Renal cortical epithelial cell (primary cell): Measurements from ENCODE around the gene PALLD. TPM values are rescaled to one million over a fixed set of nuclear protein-coding genes. Genes with fewer than 3 reads are reported as not detected.
A peak's percentile ranks its signal among the peaks of the same experiment; 100 is the strongest.
"Not testable (repeated sequence)": the region's sequence is repeated elsewhere in the genome, so short reads cannot be mapped to it uniquely, and the experiment has no call there.

Source experiments
- DNase-seq: peaks from one replicate; pipeline ENCODE4 v3.0.0-alpha.2; 2011; ENCODE audit warnings: low read depth
- total RNA-seq: library from RNA; depleted of rRNA; stranded (reverse); fragments of >200 nt; gene quantifications from 2 replicates; pipeline ENCODE4 v1.2.3, GENCODE V29; 2014

Gene PALLD
- total RNA-seq, 1 donor from 2014 or later: 278 TPM

DNA sequence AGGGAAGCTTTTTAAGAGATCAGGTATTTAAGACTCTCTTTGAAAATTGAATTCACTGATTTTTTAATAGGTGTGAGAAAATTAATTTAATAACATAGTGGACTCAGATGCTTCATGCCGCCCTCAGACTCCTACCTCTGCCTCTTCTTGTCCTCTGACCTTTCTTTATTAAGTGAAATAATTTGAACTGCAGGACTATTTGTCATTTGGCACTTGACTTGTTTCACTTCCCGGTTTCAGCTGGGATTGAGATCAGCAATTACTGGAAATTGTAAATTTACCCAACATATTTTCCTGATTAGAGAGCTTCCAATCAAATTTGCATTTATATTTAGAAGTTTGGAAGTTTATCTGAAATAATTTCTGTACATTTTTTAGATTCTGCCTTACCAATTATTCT lies 396.4 kb downstream of the PALLD start:
- DNase-seq: no peak

DNA sequence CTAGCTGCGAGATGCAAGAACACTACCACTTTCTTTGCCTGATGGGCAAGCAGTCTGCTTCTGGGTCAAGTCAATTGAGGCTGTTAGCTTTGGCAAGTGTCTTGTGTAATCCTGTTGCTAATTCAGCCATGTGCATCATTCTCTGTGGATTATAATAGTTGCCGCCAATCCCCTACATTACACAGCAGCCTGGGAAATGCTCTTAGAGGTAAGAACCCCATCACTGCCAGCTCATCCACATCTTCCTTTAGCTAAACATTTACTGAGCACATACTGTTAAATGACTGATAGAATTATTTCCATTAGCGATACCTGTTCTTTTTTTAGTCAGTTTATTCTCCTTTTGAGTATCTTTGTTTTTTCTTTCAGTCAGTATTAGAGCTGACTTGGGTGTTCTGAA lies 397.0 kb downstream of the PALLD start:
- DNase-seq: no peak

DNA sequence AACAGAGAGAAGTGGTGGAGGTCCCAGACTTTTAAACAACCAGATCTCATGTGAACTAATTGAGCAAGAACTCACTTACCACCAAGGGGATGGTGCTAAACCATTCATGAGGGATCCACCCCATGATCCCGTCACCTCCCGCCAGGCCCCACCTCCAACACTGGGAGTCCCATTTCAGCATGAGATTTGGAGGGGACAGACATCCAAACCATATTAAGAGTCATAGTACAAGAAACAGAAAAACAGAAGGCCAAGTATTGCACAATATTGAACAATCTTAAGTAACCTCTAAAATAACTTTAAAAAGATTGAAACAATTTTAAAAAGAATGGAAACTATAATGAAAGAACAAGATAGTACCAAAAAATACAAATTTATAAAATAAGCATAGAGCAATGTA lies 403.2 kb downstream of the PALLD start:
- no peak for DNase-seq

DNA sequence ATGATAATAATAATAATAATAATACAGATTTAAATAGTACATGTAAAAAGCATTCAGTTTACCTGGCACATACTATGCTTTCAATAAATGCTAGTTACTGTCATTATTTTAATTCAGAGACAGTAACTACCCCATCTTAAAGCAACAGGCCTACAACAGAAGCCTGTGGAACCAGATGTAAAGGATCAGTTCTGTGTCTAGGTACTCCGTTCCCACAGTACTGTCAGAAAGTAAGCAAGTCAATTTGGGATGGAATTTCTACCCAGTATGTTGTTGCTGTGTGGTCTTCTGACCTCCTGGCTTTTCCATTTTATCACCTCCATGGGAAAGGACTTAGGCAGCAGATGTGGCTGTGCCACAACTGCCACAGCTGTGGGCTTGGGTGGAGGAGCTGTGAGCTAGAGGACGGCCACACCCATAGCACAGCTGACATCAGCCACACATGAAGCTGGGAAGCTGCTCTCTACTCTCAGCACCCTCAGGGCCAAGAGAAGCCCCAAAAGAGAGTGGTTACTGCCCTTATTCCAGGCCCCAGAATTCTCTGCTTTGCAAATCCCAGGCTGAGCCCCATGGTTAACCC lies 410.4 kb downstream of the PALLD start:
- no peak for DNase-seq

DNA sequence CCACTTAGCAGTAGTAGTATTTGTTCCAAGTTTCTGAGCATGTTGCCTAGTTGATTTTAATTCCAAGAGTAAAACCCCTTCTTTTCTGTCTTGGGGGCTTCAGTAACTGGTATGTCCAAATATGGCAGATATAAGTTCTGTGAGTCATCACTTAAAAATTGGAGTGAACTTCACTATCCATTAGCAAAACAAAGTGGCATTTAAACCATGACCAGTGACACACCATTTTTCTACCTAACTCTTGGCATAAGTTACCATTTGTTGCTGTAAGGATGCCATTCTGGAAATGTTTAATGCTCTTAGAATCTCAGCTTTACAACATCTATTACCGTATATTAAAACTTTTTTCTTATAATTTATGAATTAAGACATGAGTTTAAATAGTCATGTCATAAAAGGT lies 411.2 kb downstream of the PALLD start:
- DNase-seq: peak; percentile 41

DNA sequence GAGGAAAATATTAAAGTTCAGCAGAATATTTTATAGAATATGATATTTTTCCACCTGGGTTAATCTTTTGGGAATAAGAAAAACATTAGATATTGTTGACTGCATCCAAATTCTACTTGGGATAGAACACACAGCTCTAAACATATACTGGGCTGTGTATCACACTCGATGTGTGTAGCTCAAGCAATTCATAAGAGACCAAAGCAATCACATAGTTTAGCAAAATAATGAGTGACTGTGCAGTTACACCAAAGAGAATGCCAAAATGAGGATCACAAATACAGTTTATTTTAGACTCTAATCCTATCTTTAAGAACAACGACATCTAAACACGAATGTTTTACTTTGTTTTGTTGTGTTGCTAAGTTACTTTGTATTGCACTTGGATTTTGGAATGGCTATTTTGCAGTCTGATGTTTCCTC lies 412.0 kb downstream of the PALLD start:
- DNase-seq: peak; percentile 11

DNA sequence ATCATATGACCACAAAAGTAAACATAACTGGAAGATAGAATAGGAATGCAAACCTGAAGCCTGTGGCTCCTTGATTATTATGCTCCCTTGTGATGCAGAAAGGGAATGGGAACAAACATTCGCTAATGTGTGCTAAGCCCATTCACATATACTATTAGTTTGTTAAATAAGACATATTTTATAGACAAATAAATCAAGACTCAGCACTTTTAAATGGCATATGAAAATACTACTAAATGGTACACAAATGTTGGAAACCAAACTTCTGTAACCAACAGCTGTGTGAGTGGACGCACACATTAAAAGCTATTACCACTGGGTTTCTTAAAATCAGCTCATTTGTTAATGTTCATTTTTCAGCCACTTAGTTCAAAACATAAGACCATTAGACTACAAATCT lies 417.2 kb downstream of the PALLD start:
- DNase-seq: no peak

DNA sequence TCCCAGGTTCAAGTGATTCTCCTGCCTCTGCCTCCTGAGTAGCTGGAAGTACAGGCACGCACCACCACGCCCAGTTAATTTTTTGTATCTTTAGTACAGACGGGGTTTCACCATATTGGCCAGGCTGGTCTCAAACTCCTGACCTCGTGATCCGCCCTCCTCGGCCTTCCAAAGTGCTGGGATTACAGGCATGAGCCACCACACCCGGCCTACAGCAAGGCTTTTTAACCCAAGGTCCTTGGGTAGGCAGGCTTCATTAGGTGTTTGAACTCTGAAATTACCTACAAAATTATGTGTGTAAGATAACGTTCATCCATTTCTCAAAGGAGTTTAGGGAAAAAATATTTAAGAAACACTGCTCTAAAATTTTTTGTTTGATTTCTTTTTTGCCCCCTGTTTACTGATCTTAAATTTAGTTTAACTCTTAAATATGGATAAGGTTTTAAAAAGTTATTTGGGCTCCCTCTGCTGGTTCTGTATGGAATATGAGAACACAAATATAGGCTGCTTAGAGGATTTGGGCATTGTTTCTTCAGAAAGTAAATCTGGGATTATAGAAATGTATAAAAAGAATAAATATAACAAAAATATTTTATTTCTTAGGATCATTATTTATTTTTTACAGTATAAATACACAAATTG lies 420.4 kb downstream of the PALLD start:
- peak; percentile 55 for DNase-seq

DNA sequence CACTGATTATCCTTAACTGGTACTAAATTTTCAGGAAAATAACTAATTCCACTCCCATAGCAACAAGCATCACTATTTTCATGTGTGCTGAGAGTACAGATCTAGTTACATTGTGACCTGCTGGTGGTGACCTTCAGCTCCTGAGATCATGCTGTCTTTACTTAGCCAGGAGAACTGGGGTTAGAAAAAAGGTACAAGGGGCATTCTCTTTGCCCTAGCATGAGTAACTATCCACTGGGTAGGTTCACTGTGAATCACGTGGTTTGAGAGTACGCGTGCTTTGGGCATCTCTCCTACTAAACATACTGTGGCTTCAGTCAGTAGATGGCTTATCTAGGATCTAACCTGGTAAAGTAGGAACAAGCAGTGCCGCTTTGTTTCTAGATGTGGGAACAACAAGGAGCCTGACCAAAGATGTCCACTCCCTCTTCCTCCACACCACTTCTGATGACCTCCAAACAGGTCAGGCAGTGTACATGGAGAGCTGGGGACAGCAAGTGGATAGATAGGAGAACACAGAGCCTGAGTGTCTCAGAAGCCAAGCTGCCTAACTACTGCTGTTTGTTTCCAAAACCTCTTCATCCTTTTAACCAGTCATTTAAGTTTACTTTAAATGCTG lies 423.0 kb downstream of the PALLD start:
- DNase-seq: no peak

DNA sequence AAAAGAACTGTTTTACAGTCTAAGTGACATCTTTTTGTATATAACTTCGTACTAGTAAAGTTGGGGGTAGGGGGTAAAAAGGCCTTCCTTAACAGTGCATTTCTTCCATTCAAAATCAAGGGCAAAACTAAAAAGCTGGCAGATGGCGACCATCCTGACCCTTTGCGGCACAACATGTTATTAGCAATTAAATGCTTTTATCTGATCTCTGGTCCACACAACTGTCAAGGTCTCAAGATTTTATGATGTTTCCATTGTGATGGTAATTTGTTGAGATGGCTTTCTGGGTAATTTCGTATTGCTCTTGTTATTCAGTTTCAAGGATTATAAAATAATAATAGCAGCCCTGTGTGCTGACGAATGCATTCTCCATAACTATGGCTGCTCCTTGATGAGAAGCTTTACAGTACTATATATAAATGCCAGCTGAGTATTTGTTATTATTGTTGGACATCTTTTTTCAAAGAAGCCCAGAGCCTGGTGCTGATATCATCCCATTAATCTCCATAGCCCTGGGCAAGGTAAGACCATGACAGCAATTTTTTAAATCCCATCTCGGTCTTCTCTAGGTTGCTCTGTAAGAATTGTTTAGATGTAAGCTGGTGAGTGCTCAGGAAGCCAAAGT lies 423.7 kb downstream of the PALLD start:
- DNase-seq: no peak

DNA sequence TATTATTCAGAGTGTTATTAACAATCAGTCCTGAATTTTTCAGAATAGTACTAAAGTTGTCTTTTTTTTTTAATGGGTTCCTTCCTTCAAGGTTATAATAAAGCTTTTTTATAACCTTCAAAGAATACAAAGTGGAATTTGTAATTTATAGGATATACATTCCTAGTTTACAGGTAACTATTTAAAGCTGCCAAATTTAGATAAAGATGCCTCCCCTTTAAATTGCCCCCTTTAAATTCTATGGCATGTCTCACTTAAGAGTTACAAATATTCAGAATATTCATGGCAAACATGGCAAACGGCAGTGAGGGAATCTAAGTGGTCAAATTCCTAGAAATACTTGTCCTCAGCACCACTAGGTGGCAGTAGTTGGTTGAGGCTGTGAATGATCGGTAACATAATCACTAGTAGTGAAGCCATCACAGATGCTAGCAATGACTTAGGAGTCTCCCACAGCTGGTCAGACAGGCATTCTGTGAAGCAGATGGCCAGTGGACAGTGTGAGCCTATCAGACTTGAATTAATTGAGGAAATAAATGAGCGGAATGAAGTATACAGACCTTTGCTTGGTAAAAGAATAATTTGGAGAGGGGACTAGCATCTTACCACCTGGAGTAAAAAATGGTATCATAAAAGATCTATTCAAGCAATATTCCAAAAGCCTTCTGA lies 426.8 kb downstream of the PALLD start:
- DNase-seq: peak; percentile 76

DNA sequence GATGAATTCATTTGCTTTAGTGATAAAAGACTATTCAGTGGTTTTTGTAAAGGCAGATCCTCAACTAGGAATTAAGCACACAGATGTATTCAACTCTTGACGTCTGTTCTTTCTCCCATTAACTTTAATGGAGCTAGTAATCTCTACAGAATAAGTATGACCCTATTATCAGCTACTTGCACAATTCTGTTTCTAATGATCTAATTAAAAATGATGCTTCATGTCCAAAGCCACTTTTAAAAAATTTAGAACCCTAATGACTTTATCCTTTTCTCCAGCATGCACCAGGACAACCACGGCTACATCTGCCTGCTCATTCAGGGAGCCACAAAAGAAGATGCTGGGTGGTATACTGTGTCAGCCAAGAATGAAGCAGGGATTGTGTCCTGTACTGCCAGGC lies 427.8 kb downstream of the PALLD start:
- DNase-seq: no peak

DNA sequence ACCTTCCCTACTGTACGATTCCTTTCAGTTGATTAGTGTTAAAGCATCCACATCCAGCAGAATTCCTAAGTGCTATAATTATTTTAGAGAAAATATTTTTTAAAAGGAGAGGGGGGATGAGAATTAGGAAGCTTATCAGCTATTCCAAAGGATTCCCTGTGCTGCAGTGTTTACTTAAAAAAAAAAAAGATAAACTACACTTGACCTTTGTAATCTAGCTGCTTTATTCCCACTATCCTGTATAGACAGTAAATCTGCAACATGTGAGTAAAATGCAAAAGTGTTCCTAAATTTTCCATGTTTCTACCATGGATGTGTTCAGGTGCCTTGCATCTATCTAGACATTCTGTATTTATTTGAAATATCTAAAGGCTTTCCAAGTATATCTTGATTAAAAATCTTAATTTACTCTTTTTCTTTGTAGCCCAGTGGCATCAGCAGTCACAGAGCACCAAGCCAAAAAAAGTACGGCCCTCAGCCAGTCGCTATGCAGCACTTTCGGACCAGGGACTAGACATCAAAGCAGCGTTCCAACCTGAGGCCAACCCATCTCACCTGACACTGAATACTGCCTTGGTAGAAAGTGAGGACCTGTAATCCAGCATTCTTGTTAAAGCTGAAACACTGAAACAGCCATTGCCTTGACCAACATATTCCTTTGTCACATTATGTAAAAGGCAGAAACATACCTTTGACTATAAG lies 429.1 kb downstream of the PALLD start:
- no peak for DNase-seq

DNA sequence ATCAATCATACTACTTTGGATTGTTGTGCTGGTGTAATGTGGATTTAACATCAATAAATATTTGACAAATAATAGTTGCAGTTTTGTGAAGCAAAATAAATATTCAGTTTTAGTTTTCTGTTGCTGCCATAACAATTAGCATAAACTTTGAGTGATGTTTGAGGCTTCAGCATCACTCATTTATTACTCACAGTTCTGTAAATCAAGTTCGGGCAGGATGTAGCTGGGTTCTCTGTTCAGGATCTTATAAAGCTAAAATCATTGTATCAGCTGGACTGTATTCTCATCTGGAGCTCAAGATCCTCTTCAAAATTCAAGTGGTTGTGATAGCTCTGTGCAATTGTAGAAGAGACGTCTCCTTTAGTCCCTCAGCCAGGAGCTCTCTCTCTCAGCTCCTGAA lies 431.5 kb downstream of the PALLD start:
- no peak for DNase-seq

DNA sequence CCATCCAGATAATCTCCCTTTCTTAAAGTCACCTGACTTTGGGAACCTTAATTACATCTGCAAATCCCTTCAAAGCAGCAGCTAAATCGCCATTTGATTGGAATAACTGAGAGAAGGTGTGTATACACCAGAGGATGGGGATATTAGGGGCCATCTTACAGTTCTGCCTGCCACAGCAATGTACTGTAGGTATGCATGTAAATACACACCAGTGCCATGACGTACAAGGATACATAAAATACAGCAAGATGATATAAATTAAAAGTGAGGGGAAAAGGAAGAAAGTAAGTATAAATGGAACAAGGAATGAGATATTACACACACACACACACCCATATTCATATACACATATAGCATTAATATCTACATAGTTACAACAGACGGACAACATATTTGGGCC lies 432.0 kb downstream of the PALLD start:
- DNase-seq: no peak

DNA sequence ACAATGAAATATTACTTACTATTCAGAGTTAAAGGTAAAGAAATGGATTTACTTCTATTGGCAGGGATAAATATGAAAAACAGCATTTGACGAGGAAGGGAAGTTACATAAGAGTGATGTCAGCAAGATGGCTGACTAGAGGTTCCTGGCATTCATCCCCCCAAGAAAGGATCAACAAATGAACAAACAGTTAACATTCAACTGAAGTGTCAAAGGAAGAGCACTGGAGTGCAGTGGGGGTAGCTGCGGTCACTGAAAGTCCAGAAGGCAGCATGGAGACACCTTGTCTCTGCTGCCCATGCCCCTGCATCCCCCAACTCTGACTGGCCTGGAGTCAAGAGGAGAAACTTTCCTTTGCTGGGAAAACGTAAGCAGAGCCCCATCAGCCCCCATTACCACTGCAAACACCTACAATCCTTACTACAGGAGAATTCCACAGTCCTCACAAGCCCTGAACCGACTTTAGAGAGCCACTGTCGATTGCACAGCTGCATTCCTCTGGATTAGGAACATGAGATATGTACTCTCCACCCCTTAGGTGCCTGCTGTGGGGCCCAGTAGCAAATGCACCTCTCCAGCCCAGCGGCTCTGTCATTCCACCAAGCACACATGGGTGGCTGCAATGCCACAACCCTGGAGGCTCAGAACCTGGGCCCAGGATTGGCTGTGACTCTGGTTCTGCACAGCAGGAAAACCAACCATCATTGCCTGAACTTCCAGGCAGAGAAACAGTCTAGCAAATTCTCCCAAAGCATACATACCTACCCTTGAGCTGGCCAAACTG lies 433.8 kb downstream of the PALLD start:
- DNase-seq: no peak

DNA sequence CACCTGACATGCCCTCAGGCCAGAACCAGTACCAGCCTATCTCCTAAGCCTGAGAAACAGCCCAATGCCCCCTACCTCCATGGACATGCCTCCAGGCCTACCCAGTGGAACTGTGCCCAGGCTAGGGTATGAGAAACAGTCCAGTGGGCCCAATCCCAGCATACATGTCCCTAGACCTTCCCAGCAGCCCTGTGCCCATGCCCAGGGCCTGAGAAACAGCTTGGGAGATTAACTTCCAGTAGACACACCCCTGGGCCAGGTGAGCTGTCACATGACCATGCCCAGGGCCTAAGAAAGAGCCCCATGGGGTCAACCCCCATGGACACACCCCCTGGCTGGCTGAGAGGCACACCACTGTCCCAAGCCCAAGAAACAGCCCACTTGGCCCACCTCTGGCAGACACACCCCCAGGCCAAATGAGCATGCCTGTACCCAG lies 434.4 kb downstream of the PALLD start:
- no peak for DNase-seq

DNA sequence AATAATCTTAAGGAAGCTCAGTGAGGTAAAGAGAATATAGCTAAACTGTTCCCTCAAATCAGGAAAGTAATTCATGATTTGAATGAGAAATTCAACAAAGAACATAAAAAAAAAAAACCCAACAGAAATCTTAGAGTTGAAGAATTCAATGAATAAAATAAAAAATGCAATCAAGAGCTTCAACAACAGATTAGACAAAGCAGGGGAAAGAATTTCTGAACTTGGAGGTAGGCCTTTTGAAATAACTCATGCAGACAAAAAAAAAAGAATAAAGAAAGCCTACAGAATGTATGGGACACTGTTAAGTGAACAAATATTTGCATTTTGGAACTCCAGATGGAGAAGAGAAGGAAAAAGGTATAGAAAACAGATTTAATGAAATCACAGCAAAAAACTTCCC lies 435.3 kb downstream of the PALLD start:
- no peak for DNase-seq

DNA sequence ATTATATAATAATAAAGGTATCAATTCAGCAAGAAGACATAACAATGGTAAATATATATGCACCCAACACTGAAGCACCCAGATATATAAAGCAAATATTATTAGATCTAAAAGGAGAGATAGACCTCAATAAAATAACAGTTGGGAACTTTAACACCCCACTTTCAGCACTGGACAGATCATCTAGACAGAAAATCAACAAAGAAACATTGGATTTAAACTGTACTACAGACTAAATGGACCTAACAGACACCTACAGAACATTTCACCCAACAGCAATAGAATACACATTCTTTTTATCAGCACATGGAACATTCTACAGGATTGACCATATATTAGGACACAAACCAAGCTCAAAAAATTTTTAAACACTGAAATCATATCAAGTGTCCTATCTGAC lies 436.6 kb downstream of the PALLD start:
- DNase-seq: no peak

DNA sequence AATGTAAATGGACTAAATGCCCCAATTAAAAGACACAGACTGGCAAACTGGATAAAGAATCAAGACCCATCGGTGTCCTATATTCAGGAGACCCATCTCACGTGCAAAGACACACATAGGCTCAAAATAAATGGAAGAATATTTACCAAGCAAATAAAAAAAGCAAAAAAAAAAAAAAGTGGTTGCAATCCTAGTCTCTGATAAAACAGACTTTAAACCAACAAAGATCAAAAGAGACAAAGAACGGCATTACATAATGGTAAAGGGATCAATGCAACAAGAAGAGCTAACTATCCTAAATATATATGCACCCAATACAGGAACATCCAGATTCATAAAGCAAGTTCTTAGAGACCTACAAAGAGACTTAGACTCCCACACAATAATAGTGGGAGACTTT lies 440.6 kb downstream of the PALLD start:
- DNase-seq: not testable (repeated sequence)

DNA sequence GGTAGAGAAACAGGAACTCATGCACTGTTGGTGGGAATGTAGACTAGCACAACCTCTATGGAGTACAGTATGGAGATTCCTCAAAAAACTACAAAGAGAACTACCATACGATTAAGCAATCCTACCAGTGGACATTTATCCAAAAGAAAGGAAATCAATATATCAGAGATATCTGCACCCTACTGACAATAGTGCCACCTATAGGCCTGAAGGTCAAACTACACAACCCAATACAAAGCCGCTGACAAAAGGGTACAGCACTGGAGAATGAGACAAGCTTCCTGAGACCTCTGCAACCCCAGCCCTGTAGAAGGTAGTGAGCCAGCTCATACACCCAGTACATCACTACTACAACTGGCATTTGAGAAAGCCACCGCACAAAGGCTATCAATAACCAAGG lies 446.1 kb downstream of the PALLD start:
- DNase-seq: no peak
